Left renal cortex interstitium (tissue), 4 donors: Measurements from ENCODE around the gene ASB7. TPM values are rescaled to one million over a fixed set of nuclear protein-coding genes. Genes with fewer than 3 reads are reported as not detected.
"Not testable (repeated sequence)": the region's sequence is repeated elsewhere in the genome, so short reads cannot be mapped to it uniquely, and the experiment has no call there.

ENCODE experiments used
- DNase-seq, 4 donors: peaks; one replicate each; pipeline ENCODE4 v3.0.0-alpha.2; 2013; ENCODE audit warnings: low read depth in 4 of 4, low spot score in 2 of 4, missing footprints in 1 of 4
- polyA plus RNA-seq, 4 donors: library from polyadenylated mRNA; unstranded; fragments of 120-200 nt; gene quantifications; one replicate each; pipeline ENCODE4 v1.2.1, GENCODE V29; 2013; ENCODE audit not compliant: insufficient read length in 4 of 4

The ASB7 gene
- polyA plus RNA-seq: 10 to 100 TPM; 15.2 to 18.5 (median 15.5) TPM

DNA sequence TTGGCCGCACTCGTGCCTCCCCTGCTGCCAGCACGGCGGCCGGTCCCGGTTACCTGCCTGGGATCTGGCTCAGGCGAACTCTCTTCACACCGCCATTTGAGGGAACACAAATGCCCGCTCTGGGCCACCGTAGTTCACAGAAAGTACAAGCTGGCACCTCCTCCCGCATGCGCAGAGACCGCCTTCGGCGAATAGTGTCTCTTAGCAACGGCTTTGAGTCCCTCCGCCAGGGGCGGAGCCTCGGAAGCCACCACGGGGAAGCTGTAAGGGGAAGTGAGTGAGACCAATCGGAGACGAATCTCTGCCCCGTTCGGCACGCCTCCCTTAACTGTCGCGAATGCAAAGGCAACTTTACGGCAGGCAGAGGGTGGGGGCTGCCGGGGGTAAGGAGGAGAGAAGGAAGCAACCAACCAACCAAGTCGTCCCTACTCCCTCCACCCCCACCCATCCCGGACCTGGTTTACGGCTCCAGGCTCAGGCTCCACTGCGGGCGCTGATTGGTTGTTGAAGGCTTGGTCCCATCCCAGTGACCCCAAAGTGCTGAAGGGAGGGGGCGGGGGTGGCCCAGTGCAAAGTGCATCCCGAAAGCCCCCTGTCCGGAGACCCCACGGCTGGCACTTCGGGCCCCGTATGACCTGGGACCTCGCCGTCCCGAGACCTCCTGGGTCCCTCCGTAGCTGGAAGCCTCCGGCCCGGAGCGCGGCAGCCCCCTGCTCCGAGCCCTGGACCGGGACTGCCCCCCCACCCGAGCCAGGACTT, at the start of gene ASB7, which contains the start of gene LINS1:
ASB7 (plus strand) TSS at position 526 of the 759 bp plus-strand sequence. CDS start 9,628 bp downstream, outside the sequence.
LINS1 (minus strand) TSS at position 121 of the 759 bp plus-strand sequence. CDS start 21,342 bp downstream, outside the sequence.
- peak; percentile 99 to 100 (median 100) for DNase-seq

GRCh38 chr15:100553468-100553867, 48.9 kb upstream of the ASB7 start:
- DNase-seq: no peak

GRCh38 chr15:100558771-100559254, 43.6 kb upstream of the ASB7 start:
- no peak for DNase-seq

GRCh38 chr15:100559330-100559729, 43.1 kb upstream of the ASB7 start:
- DNase-seq: no peak

- no peak for DNase-seq
These were observed 42.1 kb upstream of the ASB7 start for GRCh38 chr15:100560323-100560722.

DNA sequence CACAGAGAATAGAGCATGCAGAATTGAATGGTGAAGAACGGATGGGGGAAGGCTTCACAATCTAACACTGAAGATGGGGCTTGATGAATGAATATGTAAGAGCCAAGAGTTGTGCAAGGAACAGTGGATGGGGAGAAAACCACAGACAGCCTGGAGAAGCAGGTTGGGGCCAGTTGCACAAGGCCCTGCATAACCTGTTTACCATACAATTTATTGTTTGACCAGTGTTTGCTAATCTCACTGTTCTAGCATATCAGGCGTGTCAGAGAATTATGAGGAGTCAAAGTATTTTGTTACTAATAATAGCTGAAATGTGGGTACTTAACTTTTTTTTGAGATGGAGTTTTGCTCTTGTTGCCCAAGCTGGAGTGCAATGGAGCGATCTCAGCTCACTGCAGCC, 36.8 kb upstream of the ASB7 start:
- no peak for DNase-seq

DNA sequence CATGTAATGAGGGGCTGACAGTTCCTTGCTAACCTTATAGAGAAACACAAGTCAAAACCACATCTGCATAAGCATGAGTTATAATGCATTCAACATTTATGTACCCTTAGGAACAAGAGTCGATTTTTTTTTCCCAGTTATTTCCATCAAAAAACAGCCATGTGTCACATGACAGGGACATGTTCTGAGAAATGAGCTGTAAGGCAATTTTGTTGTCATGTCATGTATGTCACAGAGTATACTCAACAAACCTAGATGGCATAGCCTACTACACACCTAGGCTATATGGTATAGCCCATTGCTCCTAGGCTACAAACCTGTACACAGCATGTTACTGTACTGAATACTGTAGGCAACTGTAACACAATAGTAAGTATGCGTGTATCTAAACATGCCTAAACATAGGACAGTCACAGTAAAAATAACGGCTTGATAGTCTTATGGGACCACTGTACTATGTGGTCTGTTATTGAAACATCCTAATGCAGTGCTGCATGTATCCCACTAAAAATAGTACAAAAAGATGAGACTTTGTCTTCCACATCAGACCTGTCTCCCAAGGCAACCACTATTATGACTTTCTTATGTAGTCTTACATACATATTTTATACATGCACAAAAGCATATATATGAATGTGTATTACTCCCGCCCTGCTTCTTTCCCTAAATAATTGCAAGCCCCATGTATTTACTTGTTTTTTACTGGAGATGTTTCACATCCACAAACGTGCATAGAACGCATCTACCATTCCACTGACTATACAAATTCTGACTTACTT, 35.4 kb upstream of the ASB7 start:
- DNase-seq: no peak

- no peak for DNase-seq
These were observed 33.0 kb upstream of the ASB7 start for GRCh38 chr15:100569391-100569790.

DNA sequence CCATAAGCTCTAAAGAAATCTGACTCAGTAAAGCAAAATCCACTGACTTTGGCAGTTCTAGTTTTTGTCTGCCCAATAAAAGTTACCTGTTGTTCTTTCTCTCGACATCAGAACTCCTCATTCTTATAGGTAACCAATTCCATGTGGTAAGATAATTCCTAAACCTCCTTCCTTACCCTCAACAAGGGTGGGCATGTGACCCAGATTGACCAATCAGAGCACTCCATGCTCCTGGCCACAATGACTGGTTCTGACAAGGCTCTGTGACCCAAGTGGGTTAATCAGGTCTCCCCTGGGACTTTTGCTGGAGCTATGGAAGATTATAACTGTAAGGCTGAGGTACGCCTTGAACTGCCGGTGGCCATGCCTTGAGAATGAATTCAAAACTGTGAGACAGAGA, 32.1 kb upstream of the ASB7 start:
- no peak for DNase-seq

- no peak for DNase-seq
These were observed 31.6 kb upstream of the ASB7 start for GRCh38 chr15:100570735-100571313.

DNA sequence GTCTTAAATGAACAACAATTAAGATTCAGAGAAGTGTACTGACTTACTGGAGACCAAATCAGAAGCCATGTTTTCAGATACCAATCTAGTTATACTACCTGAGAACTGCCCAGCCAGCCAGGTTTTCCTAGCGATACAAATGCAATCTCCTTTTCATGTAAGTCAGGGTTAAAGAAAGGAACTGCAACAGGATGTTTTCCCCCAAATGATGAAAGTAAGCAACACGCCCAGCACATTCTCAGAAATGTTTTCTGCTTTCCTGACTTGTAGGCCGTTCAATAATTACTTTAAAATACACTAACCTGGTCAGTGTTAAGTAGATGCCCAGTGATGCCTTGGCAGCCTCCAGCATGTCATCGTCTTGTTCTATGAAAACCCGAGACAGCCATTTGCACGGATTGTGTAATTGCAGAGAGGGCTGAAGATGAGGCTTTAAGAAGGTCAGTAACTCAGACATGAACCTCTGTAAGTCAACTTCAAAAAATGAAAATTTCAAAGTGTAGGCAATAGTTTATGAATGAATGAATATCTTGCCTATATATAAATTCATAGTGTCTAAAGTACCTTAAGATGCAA, 30.7 kb upstream of the ASB7 start:
- no peak for DNase-seq

GRCh38 chr15:100572362-100572983, 29.9 kb upstream of the ASB7 start:
- DNase-seq: no peak

DNA sequence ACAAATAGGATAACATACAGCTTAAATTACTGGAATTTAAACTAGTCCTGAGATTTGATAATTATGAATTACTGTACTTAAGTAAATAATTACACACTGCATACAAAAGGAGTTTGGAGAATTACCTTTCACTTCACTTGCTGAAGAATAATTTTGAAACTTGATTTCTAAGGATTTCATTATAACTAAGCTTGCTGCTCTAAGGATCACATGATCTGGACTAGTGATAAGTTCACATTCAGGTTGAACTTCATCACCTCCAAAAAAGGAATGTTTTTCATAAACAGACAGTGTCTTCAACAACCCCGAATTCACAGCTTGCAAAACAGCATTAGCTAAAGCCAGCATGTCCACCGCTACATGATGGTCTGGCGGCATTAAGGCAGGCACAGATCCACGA, 28.9 kb upstream of the ASB7 start:
- no peak for DNase-seq

DNA sequence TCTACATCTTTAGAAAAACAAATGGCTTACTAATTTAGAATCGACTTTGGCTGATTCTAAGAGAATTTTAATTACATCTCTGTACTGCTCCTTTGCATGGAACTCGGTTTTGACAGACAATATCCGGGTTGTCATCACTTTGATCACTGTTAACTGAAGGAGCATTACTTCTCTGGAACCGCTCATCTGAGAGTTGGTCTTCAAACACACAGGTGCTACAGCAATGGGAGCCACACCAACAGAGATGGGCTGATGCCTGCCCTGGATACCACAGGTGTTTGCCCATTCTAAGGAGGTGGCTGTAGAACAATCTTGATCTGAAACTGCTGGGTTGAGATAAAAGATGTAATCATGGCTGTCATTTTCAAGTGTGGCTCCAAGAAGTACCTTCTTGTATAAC, 22.0 kb upstream of the ASB7 start:
- no peak for DNase-seq

- no peak for DNase-seq
These were observed 13.6 kb upstream of the ASB7 start for GRCh38 chr15:100588638-100589242.

DNA sequence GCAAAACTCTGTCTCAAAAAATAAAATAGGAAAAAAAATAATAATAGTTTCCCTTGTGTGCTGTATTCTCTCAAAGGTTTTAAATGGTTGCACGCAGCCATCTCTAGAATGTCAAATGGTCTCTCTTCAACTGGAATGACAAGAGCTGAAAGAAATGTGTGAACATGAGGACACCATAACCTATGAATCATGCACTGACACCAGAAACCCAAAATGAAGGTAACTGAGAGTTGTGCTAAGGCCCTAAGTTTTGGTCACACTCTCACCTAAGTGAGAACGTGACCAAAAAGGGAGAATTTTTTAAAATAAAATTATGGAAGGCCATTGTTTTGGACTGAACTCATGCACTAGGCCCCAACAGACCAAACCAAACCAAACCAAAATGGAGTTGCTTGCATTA, 11.2 kb upstream of the ASB7 start:
- DNase-seq: not testable (repeated sequence)

- no peak for DNase-seq
These were observed 10.6 kb upstream of the ASB7 start for GRCh38 chr15:100591835-100592234.

GRCh38 chr15:100592898-100593297, 9.5 kb upstream of the ASB7 start:
- no peak for DNase-seq

DNA sequence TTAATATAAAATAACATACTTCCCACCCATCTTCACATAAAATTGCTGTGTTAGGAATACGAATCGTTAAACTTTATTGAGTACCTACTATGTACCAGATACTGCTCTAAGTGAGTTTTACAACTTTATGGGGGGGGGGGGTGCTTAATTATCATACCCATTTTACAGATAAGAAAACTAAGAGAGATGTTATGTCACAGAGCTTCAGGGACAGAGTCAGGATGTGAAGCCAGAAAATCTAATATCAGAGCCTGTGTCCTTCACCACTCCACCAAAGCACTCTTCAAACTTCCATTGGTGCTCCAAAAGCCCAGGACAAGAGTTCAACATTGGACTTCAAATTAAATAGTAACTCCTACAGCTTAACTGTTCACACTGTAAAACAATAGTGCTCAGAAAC, 9.0 kb upstream of the ASB7 start:
- DNase-seq: no peak

- no peak for DNase-seq
These were observed 6.4 kb upstream of the ASB7 start for GRCh38 chr15:100595964-100596363.
